HepG2 (cell line): ENCODE measurements around the gene SMTNL1. TPM values are rescaled to one million over a fixed set of nuclear protein-coding genes. Genes with fewer than 3 reads are reported as not detected.

Experiments used
- ARID2 ChIP-seq: sonication (generic); formaldehyde crosslinking; IDR thresholded peaks from 2 replicates; pipeline ENCODE4 v1.8.1; 2022; ENCODE audit warnings: mild to moderate bottlenecking, missing genetic modification reagents, borderline replicate concordance
- BCLAF1 ChIP-seq: fragments of 450-650 bp; IDR thresholded peaks from 2 replicates; pipeline ENCODE4 v1.6.1; 2017; ENCODE audit warnings: mild to moderate bottlenecking
- FOXA1 ChIP-seq, 2 experiments: fragments of 450-650 bp in 1 of 2; sonication (generic) in 1 of 2; formaldehyde crosslinking in 1 of 2; IDR thresholded peaks; 2 replicates each; pipeline versions ENCODE4 v1.4.0 to v1.6.1; 2016 to 2020; ENCODE audit warnings: missing genetic modification reagents in 1 of 2
- GPN1 ChIP-seq: sonication (generic); formaldehyde crosslinking; IDR thresholded peaks from 2 replicates; pipeline ENCODE4 v1.5.1; 2020; ENCODE audit warnings: missing genetic modification reagents, borderline replicate concordance
- ISL2 ChIP-seq: sonication (generic); formaldehyde crosslinking; IDR thresholded peaks from 2 replicates; pipeline ENCODE4 v1.5.0; 2020; ENCODE audit warnings: missing genetic modification reagents
- MEIS1 ChIP-seq: sonication (generic); formaldehyde crosslinking; IDR thresholded peaks from 2 replicates; pipeline ENCODE4 v1.9.0; 2021; ENCODE audit warnings: mild to moderate bottlenecking, missing genetic modification reagents, moderate library complexity, borderline replicate concordance
- MTF1 ChIP-seq: sonication (generic); formaldehyde crosslinking; IDR thresholded peaks from 2 replicates; pipeline ENCODE4 v1.5.0; 2020; ENCODE audit warnings: missing genetic modification reagents
- SAP130 ChIP-seq: IDR thresholded peaks from 2 replicates; pipeline ENCODE4 v1.6.1; 2016; ENCODE audit warnings: low read depth
- SNAPC4 ChIP-seq: sonication (generic); formaldehyde crosslinking; IDR thresholded peaks from 2 replicates; pipeline ENCODE4 v1.4.0; 2020; ENCODE audit warnings: mild to moderate bottlenecking, missing genetic modification reagents
- TGIF2 ChIP-seq: IDR thresholded peaks from 2 replicates; pipeline ENCODE4 v1.6.1; 2016; ENCODE audit warnings: control low read depth, missing compliant biosample characterization
- ZBTB4 ChIP-seq: sonication (generic); formaldehyde crosslinking; IDR thresholded peaks from 2 replicates; pipeline ENCODE4 v1.4.0; 2020; ENCODE audit warnings: missing genetic modification reagents, mild to moderate bottlenecking, borderline replicate concordance
- ZFX ChIP-seq: sonication (generic); formaldehyde crosslinking; IDR thresholded peaks from 2 replicates; pipeline ENCODE4 v1.4.0; 2020; ENCODE audit warnings: mild to moderate bottlenecking, low read depth, missing genetic modification reagents, moderate library complexity
- ZNF556 ChIP-seq: sonication (generic); formaldehyde crosslinking; IDR thresholded peaks from 2 replicates; pipeline ENCODE4 v1.4.0; 2020; ENCODE audit warnings: mild to moderate bottlenecking, missing genetic modification reagents, borderline replicate concordance
- ZNF564 ChIP-seq: sonication (generic); formaldehyde crosslinking; IDR thresholded peaks from 2 replicates; pipeline ENCODE4 v1.8.1; 2023; ENCODE audit warnings: mild to moderate bottlenecking, missing genetic modification reagents
- ZNF605 ChIP-seq: sonication (generic); formaldehyde crosslinking; IDR thresholded peaks from 2 replicates; pipeline ENCODE4 v1.8.0; 2022; ENCODE audit warnings: mild to moderate bottlenecking, missing genetic modification reagents
- ZNF644 ChIP-seq: IDR thresholded peaks from 2 replicates; pipeline ENCODE4 v1.6.1; 2016; ENCODE audit warnings: low read depth
- ZNF850 ChIP-seq: sonication (generic); formaldehyde crosslinking; conservative IDR thresholded peaks from 2 replicates; pipeline ENCODE4 v1.9.0; 2021; ENCODE audit warnings: mild to moderate bottlenecking, missing genetic modification reagents
- polyA plus RNA-seq, 8 experiments: library from polyadenylated mRNA; depleted of rRNA in 3 of 8; stranded (reverse) in 7 of 8; unstranded in 1 of 8; fragments of >200 nt; fragmentation: Illumina TruSeq in 4 of 8; extraction: Trizol in 4 of 8; gene quantifications; 2 replicates each; pipeline versions ENCODE4 v1.2.1 to v1.2.3, GENCODE V29; 2011 to 2016; ENCODE audit warnings: low read depth in 4 of 8, missing spikeins in 1 of 8, mixed read lengths in 1 of 8; ENCODE audit not compliant: insufficient read depth in 1 of 8
- total RNA-seq, 5 experiments: library from RNA; depleted of rRNA; stranded (reverse); fragments of >200 nt; fragmentation: Illumina TruSeq; extraction: Trizol; gene quantifications; 2 replicates each; pipeline ENCODE4 v1.2.3, GENCODE V29; 2016; ENCODE audit warnings: low read depth in 1 of 5

Gene SMTNL1
- total and polyA plus RNA-seq, 2 of the 13 experiments (the other 11 are each of a cell fraction or from before 2014, with no cell fraction given): 0.04 TPM; not detected in 1

GRCh38 chr11:57514538-57515331 is 22.7 kb upstream of the SMTNL1 start (continued):
- peak; percentile 40; the same call in 1 of the 2 replicates for TF ChIP-seq SNAPC4
- TF ChIP-seq ZNF605 (CRISPR knock-in tag): peak; percentile 88
- no peak for TF ChIP-seq ZNF850 (CRISPR knock-in tag)
- TF ChIP-seq FOXA1 (IDR thresholded peaks at IDR 0.05): no peak
- peak; percentile 77 for TF ChIP-seq FOXA1 (CRISPR knock-in tag; IDR thresholded peaks at IDR 0.05)
- peak; percentile 85 for TF ChIP-seq SAP130 (CRISPR knock-in tag)
- TF ChIP-seq ZBTB4 (CRISPR knock-in tag): no peak; the same call in 1 of the 2 replicates
- peak; percentile 14; the same call in 1 of the 2 replicates for TF ChIP-seq ISL2
- TF ChIP-seq ZNF564 (CRISPR knock-in tag): no peak
- TF ChIP-seq MTF1: no peak
- no peak for TF ChIP-seq TGIF2
- TF ChIP-seq GPN1 (CRISPR knock-in tag): no peak
- no peak for TF ChIP-seq ZNF644 (CRISPR knock-in tag)
- no peak for TF ChIP-seq BCLAF1
- TF ChIP-seq MEIS1 (CRISPR knock-in tag): peak; percentile 16; the same call in 1 of the 2 replicates
- TF ChIP-seq ZNF556 (CRISPR knock-in tag): no peak
- peak; percentile 86; the same call in 1 of the 2 replicates for TF ChIP-seq ARID2
- TF ChIP-seq ZFX (CRISPR knock-in tag): peak; percentile 54
